ENCODE results near the gene USP36.

GRCh38 chr17:78832541-78832810 is 8.1 kb downstream of the USP36 start:
- no peak for TF ChIP-seq CTCF (IDR thresholded peaks at IDR 0.05)
- no peak for TF ChIP-seq POLR2A (IDR thresholded peaks at IDR 0.05)

Data from uterus (tissue), 2 donors.